ENCODE data around the gene IL1RAPL1. TPM values are rescaled to one million over a fixed set of nuclear protein-coding genes. Genes with fewer than 3 reads are reported as not detected.

Gene IL1RAPL1
- total and polyA plus RNA-seq, 9 of the 15 experiments (the other 6 are each of a cell fraction or from before 2014, with no cell fraction given) = 0.04 to 0.07 (median 0.04) TPM; not detected in 6

GRCh38 chrX:29297171-29297800 is 710.0 kb downstream of the IL1RAPL1 start:
- Histone ChIP-seq H3K4me1 (replicated peaks in 1 of 2; ENCODE audit: control insufficient read depth in 2 of 2, insufficient read depth in 2 of 2, low read length in 2 of 2) (no peaks in the 10 kb centered on the region), H3K79me2 (ENCODE audit: control insufficient read depth, insufficient read depth, low read length) (no peaks in the 10 kb centered on the region), H3K36me3 (ENCODE audit: control insufficient read depth, insufficient read depth, low read length) (no peaks in the 10 kb centered on the region), H3K27ac (ENCODE audit: extremely low read depth, low read depth, low read length) (no peak overlapping the region), H3K27me3 (ENCODE audit: control insufficient read depth in 2 of 2, insufficient read depth in 2 of 2, low read length in 2 of 2) (no peaks in the 10 kb centered on the region), H3K9ac (ENCODE audit: insufficient read depth in 1 of 2, low read depth in 2 of 2, low read length in 2 of 2) (no peak overlapping the region), H3K4me3 (no peak overlapping the region), H3K9me1 (ENCODE audit: control insufficient read depth, insufficient read depth, low read length) (no peaks in the 10 kb centered on the region), H4K20me1 (replicated peaks; ENCODE audit: control insufficient read depth, insufficient read depth, low read length) (no peaks in the 10 kb centered on the region), H3K9me3 (replicated peaks; ENCODE audit: control insufficient read depth, insufficient read depth, low read depth, low read length) (no peaks in the 10 kb centered on the region), H2AFZ (ENCODE audit: low read depth, low read length) (no peak overlapping the region), H3K4me2 (ENCODE audit: insufficient read depth, low read length) (no peak overlapping the region)
- ChIA-PET POLR2A (no interaction called here), CTCF (ENCODE audit: low intra/inter-chr PET ratio) (no interaction called here)
- DNase-seq (ENCODE audit: extremely low read depth in 1 of 4, low spot score in 3 of 4) = no peak
- intact Hi-C loops (cut with micrococcal nuclease) = no loop called here
- TF ChIP-seq, protein P1, sequence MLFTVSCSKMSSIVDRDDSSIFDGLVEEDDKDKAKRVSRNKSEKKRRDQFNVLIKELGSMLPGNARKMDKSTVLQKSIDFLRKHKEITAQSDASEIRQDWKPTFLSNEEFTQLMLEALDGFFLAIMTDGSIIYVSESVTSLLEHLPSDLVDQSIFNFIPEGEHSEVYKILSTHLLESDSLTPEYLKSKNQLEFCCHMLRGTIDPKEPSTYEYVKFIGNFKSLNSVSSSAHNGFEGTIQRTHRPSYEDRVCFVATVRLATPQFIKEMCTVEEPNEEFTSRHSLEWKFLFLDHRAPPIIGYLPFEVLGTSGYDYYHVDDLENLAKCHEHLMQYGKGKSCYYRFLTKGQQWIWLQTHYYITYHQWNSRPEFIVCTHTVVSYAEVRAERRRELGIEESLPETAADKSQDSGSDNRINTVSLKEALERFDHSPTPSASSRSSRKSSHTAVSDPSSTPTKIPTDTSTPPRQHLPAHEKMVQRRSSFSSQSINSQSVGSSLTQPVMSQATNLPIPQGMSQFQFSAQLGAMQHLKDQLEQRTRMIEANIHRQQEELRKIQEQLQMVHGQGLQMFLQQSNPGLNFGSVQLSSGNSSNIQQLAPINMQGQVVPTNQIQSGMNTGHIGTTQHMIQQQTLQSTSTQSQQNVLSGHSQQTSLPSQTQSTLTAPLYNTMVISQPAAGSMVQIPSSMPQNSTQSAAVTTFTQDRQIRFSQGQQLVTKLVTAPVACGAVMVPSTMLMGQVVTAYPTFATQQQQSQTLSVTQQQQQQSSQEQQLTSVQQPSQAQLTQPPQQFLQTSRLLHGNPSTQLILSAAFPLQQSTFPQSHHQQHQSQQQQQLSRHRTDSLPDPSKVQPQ (CRISPR knock-in tag; IDR thresholded peaks at IDR 0.05; ENCODE audit: borderline replicate concordance) = no peak
- no TSS peak for BruUV-seq (replicated peaks)
- no peak for ATAC-seq
- WGBS (ENCODE audit: insufficient coverage, low coverage, missing lambda C conversion rate) = 2% methylated on average over 4 of the region's 4 CpGs
- in situ Hi-C loops (cut with MboI) = no loop called here
- no peak for FAIRE-seq

- Histone ChIP-seq H3K4me1 (replicated peaks in 1 of 2; ENCODE audit: control insufficient read depth in 2 of 2, insufficient read depth in 2 of 2, low read length in 2 of 2) (no peaks in the 10 kb centered on the region), H3K27ac (ENCODE audit: extremely low read depth, low read depth, low read length) (no peak overlapping the region), H3K27me3 (ENCODE audit: control insufficient read depth in 2 of 2, insufficient read depth in 2 of 2, low read length in 2 of 2) (no peaks in the 10 kb centered on the region), H3K79me2 (ENCODE audit: control insufficient read depth, insufficient read depth, low read length) (no peaks in the 10 kb centered on the region), H4K20me1 (replicated peaks; ENCODE audit: control insufficient read depth, insufficient read depth, low read length) (no peaks in the 10 kb centered on the region), H3K4me2 (ENCODE audit: insufficient read depth, low read length) (no peak overlapping the region), H3K9me3 (replicated peaks; ENCODE audit: control insufficient read depth, insufficient read depth, low read depth, low read length) (no peaks in the 10 kb centered on the region), H3K4me3 (no peak overlapping the region), H3K36me3 (ENCODE audit: control insufficient read depth, insufficient read depth, low read length) (no peaks in the 10 kb centered on the region), H3K9me1 (ENCODE audit: control insufficient read depth, insufficient read depth, low read length) (no peaks in the 10 kb centered on the region), H2AFZ (ENCODE audit: low read depth, low read length) (no peak overlapping the region), H3K9ac (ENCODE audit: insufficient read depth in 1 of 2, low read depth in 2 of 2, low read length in 2 of 2) (no peak overlapping the region)
- WGBS (ENCODE audit: insufficient coverage, low coverage, missing lambda C conversion rate) = 0% methylated on average over 2 of the region's 2 CpGs
- in situ Hi-C loops (cut with MboI) = no loop called here
- CTCF ChIA-PET (ENCODE audit: low intra/inter-chr PET ratio) = no interaction called here
- no peak for DNase-seq (ENCODE audit: extremely low read depth in 1 of 4, low spot score in 3 of 4)
- intact Hi-C loops (cut with micrococcal nuclease) = no loop called here
- FAIRE-seq = no peak
- ATAC-seq = no peak
- POLR2A ChIA-PET = no interaction called here
- no TSS peak for BruUV-seq (replicated peaks)
- TF ChIP-seq ZBTB33 (CRISPR knock-in tag; IDR thresholded peaks at IDR 0.05) (no peak), ZNF76 (CRISPR knock-in tag; IDR thresholded peaks at IDR 0.05; ENCODE audit: borderline replicate concordance) (no peak), ZNF165 (CRISPR knock-in tag; IDR thresholded peaks at IDR 0.05; ENCODE audit: borderline replicate concordance) (no peak), RBFOX2 (IDR thresholded peaks at IDR 0.05; ENCODE audit: low read depth, low read length) (no peak), GTF3C2 (IDR thresholded peaks at IDR 0.05; ENCODE audit: borderline replicate concordance, extremely low read depth, insufficient read length) (no peak), TAL1 (IDR thresholded peaks at IDR 0.05) (no peak)
Observed at GRCh38 chrX:29299684-29300083, 712.4 kb downstream of the IL1RAPL1 start.

Data from K562 (cell line).